LoVo (cell line): ENCODE measurements around the gene RIMBP2.

Experiments
- DNase-seq: peaks from one replicate; pipeline ENCODE4 v3.0.0-alpha.2; 2016; ENCODE audit warnings: low spot score

The RIMBP2 gene

GRCh38 chr12:130677957-130678558, 38.0 kb downstream of the RIMBP2 start:
- DNase-seq = no peak

- DNase-seq = no peak
These were observed 40.3 kb downstream of the RIMBP2 start for GRCh38 chr12:130675791-130676190.

- no peak for DNase-seq
These were observed 41.0 kb downstream of the RIMBP2 start for GRCh38 chr12:130675121-130675520.

GRCh38 chr12:130674676-130675075, 41.4 kb downstream of the RIMBP2 start:
- no peak for DNase-seq

GRCh38 chr12:130673036-130673705, 42.9 kb downstream of the RIMBP2 start:
- no peak for DNase-seq

- no peak for DNase-seq
These were observed 43.8 kb downstream of the RIMBP2 start for GRCh38 chr12:130672089-130672820.

- DNase-seq = no peak
These were observed 44.5 kb downstream of the RIMBP2 start for GRCh38 chr12:130671556-130671955.

GRCh38 chr12:130669797-130670196, 46.3 kb downstream of the RIMBP2 start:
- no peak for DNase-seq

- DNase-seq = no peak
These were observed 46.9 kb downstream of the RIMBP2 start for GRCh38 chr12:130669205-130669557.

GRCh38 chr12:130668286-130669204, 47.6 kb downstream of the RIMBP2 start:
- DNase-seq = no peak

GRCh38 chr12:130667421-130667960, 48.6 kb downstream of the RIMBP2 start:
- no peak for DNase-seq

- DNase-seq = no peak
These were observed 49.5 kb downstream of the RIMBP2 start for GRCh38 chr12:130666645-130667044.

GRCh38 chr12:130665753-130666152, 50.3 kb downstream of the RIMBP2 start:
- no peak for DNase-seq

GRCh38 chr12:130664772-130665171, 51.3 kb downstream of the RIMBP2 start:
- no peak for DNase-seq

GRCh38 chr12:130664252-130664651, 51.8 kb downstream of the RIMBP2 start:
- no peak for DNase-seq

- no peak for DNase-seq
These were observed 52.6 kb downstream of the RIMBP2 start for GRCh38 chr12:130663514-130663913.

GRCh38 chr12:130661486-130662255, 54.4 kb downstream of the RIMBP2 start:
- no peak for DNase-seq

- no peak for DNase-seq
These were observed 55.0 kb downstream of the RIMBP2 start for GRCh38 chr12:130661059-130661458.

- no peak for DNase-seq
These were observed 57.8 kb downstream of the RIMBP2 start for GRCh38 chr12:130658145-130658911.

GRCh38 chr12:130656411-130656810, 59.7 kb downstream of the RIMBP2 start:
- DNase-seq = no peak
